Pancreas (tissue), 10 donors: ENCODE measurements around the gene AARS2. TPM values are rescaled to one million over a fixed set of nuclear protein-coding genes. Genes with fewer than 3 reads are reported as not detected.

Experiments
- ATAC-seq, 4 donors: fragments of 200-7000 bp; cut with Tn5 transposase; one replicate each; pipeline versions ENCODE4 v1.8.0 to v1.9.1; 2020; ENCODE audit warnings: mild to moderate bottlenecking in 4 of 4, moderate library complexity in 4 of 4
- DNase-seq, 6 donors: peaks; one replicate each; pipeline ENCODE4 v3.0.0-alpha.2; 2020
- FAIRE-seq: peaks from 2 replicates; lab custom pipeline; 2012; peaks lifted over from hg19 to GRCh38; lab: Jason Lieb, UNC
- H3K27ac ChIP-seq, 4 donors: fragments of 200-600 bp; sonication (generic); 1 replicate in 3 of 4; 2 replicates in 1 of 4; pipeline versions ENCODE4 v1.5.0 to v1.8.0; 2020
- H3K27me3 ChIP-seq, 4 donors: fragments of 200-600 bp; one replicate each; pipeline ENCODE4 v1.8.0; 2021
- H3K36me3 ChIP-seq, 3 donors: fragments of 200-600 bp; sonication (generic) in 1 of 3; one replicate each; pipeline versions ENCODE4 v1.5.0 to v1.8.0; 2020 to 2021
- H3K4me1 ChIP-seq, 3 donors: fragments of 200-600 bp; one replicate each; pipeline ENCODE4 v1.8.0; 2021
- H3K4me3 ChIP-seq, 4 donors: fragments of 200-600 bp; sonication (generic) in 2 of 4; one replicate each; pipeline versions ENCODE4 v1.5.0 to v1.8.0; 2020 to 2021
- H3K9me3 ChIP-seq, 4 donors: fragments of 200-600 bp; one replicate each; pipeline ENCODE4 v1.8.0; 2021
- WGBS, 2 donors: extraction: QIAGEN DNeasy Blood & Tissue Kit; methylation state at CpG; one replicate each; pipeline ENCODE4 v1.1.7; 2013; 5-methylcytosine and 5-hydroxymethylcytosine counted together
- intact Hi-C, 3 donors: fragments of 100-400 bp; cut with DNase I; formaldehyde crosslinking; loops; one replicate each; pipeline versions ENCODE4 v1.11.1 to v1.14.2; 2022
- polyA plus RNA-seq, 2 donors: library from polyadenylated mRNA; stranded (reverse); fragments of 200-250 nt; gene quantifications; one replicate each; pipeline ENCODE4 v1.2.3, GENCODE V29; 2013
- total RNA-seq, 6 donors: library from RNA; stranded (reverse); fragmentation: NEBNext Ultra II Directional in 4 of 6; extraction: Animal tissue kit (Norgen Biotek cat#: 25700) in 4 of 6; gene quantifications; one replicate each; pipeline versions ENCODE4 v1.2.1 to v1.2.4, GENCODE V29; 2021 to 2023
- TF ChIP-seq, protein P1 (sequence below), 4 donors: fragments of 200-600 bp; sonication (generic) in 3 of 4; IDR thresholded peaks; one replicate each; pipeline versions ENCODE4 v1.5.0 to v1.8.0; 2021; ENCODE audit warnings: antibody characterized with exemption in 4 of 4
- donor health status: healthy with polysubstance abuse.
- donor health status: DM: no; HTN: no; CAD: no; lungs with moderate emphysema.
- donor health status: DM: no; HTN: no; CAD: no.
- donor health status: control.
- donor health status: control.
- donor health status: Bipolar disorder and iron deficiency.
- donor health status: DM: yes; HTN: yes; CAD: no.
- donor health status: DM: no; HTN: no; CAD: no.
- donor health status: DM: no; HTN: no; CAD: no.
- donor health status: DM: yes; HTN: yes; CAD: no.

The AARS2 gene
- total and polyA plus RNA-seq, 8 donors, result 3.6 to 8.7 (median 5.0) TPM

DNA sequence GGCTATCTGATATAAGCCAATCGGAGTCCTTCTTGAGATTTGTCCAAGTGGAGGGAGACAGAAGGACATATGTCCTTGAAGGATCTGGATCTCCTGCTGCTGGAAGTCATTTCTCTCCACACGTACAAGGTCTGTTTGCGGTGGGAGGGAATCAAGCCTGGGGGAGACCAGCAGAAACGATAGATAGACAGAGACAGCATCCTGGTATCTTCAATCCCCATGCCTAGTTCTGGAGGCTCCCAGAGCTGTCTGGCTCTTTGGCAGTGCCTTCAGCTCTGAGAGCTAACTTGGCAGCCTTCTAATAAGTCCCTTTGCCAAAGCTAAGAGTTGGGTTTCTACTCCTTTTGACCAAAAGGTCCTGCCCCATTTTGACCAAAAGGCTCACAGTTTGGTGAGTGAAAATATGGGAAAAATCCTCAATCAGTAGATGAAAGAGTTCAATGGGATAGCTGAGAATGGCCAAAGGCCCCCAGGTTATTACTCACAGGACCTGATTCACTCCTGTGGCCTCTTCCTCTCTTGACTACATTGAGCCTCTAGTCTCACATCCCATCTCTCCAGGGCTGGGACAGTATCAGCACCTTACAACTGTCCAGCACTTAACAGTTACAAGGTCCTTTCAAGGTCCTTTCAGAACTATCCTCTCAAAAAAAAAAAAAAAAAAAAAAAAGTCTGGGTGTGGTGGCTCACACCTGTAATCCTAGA, 20.3 kb downstream of the AARS2 start:
- DNase-seq, result peak in 1 of 6 donors; percentile 9
- Histone ChIP-seq H3K27ac (no peak overlapping the region), H3K9me3 (no peaks in the 10 kb centered on the region), H3K4me3 (no peak overlapping the region), H3K36me3 (no peaks in the 10 kb centered on the region), H3K27me3 (peaks cover 0 to 7% (median 0%) of the 10 kb centered on the region in 4 donors), H3K4me1 (peaks cover 0 to 8% (median 4%) of the 10 kb centered on the region in 3 donors)
- TF ChIP-seq, protein P1, sequence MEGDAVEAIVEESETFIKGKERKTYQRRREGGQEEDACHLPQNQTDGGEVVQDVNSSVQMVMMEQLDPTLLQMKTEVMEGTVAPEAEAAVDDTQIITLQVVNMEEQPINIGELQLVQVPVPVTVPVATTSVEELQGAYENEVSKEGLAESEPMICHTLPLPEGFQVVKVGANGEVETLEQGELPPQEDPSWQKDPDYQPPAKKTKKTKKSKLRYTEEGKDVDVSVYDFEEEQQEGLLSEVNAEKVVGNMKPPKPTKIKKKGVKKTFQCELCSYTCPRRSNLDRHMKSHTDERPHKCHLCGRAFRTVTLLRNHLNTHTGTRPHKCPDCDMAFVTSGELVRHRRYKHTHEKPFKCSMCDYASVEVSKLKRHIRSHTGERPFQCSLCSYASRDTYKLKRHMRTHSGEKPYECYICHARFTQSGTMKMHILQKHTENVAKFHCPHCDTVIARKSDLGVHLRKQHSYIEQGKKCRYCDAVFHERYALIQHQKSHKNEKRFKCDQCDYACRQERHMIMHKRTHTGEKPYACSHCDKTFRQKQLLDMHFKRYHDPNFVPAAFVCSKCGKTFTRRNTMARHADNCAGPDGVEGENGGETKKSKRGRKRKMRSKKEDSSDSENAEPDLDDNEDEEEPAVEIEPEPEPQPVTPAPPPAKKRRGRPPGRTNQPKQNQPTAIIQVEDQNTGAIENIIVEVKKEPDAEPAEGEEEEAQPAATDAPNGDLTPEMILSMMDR (IDR thresholded peaks at IDR 0.05), result no peak
- no peak for FAIRE-seq
- intact Hi-C loops, result no loop called here
- no peak for ATAC-seq
- WGBS, 2 donors, result 55 to 66% methylated on average over 4 of the region's 4 CpGs

DNA sequence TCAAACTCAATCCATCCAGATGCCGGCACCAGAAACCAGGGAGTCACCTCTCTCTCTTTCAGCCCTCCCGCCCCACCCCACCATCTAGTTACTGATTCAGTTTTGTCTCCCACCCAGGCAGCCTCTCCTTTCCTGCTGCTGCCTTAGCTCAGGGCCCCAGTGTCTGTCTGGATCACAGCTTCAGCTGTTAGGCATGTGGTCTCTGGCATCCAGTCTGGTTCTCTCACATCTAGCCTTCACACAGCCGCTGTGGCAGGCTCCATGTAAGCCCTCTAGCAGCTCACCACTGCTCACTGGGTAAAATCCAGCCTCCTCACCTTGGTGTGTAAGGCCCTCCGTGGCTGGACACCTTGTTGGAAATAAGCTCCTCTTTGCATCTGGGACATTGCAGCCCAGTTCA, 21.3 kb downstream of the AARS2 start:
- Histone ChIP-seq H3K9me3 (no peaks in the 10 kb centered on the region), H3K4me3 (no peak overlapping the region), H3K27me3 (peaks cover 0 to 7% (median 0%) of the 10 kb centered on the region in 4 donors), H3K36me3 (no peaks in the 10 kb centered on the region), H3K4me1 (no peaks in the 10 kb centered on the region), H3K27ac (no peak overlapping the region)
- intact Hi-C loops, result no loop called here
- TF ChIP-seq, protein P1 (IDR thresholded peaks at IDR 0.05), result no peak
- WGBS, 2 donors, result 56% methylated on average over 4 of the region's 4 CpGs
- peak in 1 of 6 donors; percentile 15 for DNase-seq
- ATAC-seq, result no peak
- FAIRE-seq, result no peak

DNA sequence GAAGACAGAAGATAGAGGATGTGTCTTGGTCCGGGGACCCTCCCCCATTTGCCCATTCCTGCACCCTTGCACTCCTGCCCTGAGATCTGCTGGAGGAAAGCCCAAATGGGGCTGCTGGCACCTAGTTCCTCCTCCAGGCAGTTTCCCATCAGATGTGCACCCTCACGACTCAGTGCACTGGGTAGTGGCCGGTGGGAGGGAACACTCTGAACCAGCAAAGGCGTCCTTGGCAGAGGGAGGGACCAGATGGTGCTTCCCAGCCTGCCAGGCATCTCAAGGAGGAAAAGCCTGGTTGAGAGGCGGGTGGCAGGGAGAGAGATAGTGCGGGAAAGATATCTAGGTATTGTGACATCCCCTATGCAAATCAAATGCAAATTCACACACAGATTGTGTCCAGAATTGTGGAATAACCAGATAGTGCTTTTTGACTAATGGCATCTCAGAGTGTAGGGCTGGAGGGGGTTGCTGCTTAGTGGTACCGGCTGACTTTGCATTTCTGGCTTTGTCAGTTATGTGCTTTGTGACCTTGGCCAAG, 23.4 kb downstream of the AARS2 start:
- FAIRE-seq (no peak), DNase-seq (peak in 5 of 6 donors; percentile 28 to 64 (median 49)), ATAC-seq (peak; percentile 54 to 91 (median 82))
- Histone ChIP-seq H3K4me1 (no peaks in the 10 kb centered on the region), H3K9me3 (no peaks in the 10 kb centered on the region), H3K4me3 (no peak overlapping the region), H3K27me3 (peaks cover 0 to under 1% (median 0%) of the 10 kb centered on the region in 4 donors), H3K27ac (no peak overlapping the region), H3K36me3 (no peaks in the 10 kb centered on the region)
- WGBS, 2 donors, result 14% methylated on average over 7 of the region's 7 CpGs
- intact Hi-C loops, result no loop called here
- TF ChIP-seq, protein P1 (IDR thresholded peaks at IDR 0.05), result no peak

DNA sequence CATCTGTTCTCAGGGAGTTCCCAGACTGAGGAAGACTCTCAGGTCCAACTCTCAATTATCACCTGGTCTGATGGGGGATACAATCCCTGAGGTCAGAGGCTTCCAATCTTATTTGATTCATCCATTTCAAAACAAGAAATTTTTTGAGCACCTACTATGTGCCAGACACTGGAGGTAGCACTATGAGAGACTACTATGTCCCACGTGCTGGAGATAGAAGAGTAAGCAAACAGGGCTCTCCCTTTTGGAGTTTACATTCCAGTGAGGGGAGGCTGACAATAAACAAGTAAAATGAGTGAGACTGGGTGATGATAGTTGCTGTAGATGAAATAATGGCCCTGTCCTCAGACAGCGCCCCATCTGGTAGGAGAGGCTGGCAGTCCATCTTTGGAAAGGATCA, 26.4 kb downstream of the AARS2 start:
- TF ChIP-seq, protein P1 (IDR thresholded peaks at IDR 0.05), result no peak
- no peaks in the 10 kb centered on the region for H3K27me3 ChIP-seq
- H3K4me1 ChIP-seq, result no peaks in the 10 kb centered on the region
- no peak overlapping the region for H3K4me3 ChIP-seq
- 38 to 42% methylated on average over 2 of the region's 2 CpGs for WGBS, 2 donors
- peak in 1 of 6 donors; percentile 8 for DNase-seq
- no peak overlapping the region for H3K27ac ChIP-seq
- FAIRE-seq, result no peak
- intact Hi-C loops, result no loop called here
- no peaks in the 10 kb centered on the region for H3K9me3 ChIP-seq
- H3K36me3 ChIP-seq, result no peaks in the 10 kb centered on the region
- ATAC-seq, result no peak

DNA sequence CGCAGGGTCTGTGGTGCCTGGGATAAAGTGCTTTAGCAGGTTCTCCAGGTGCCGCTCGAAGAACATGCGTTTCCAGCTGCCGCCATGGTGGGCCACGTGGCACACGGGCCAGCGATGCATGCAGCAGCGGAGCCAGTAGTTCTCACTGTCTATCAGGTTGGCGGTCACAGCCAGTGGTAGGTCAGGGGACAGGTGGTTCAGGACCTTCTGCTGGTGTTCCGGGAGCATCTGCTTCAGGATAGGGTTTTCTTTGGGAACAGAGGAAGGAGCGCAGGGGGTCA, 26.9 kb downstream of the AARS2 start:
- Histone ChIP-seq H3K36me3 (no peaks in the 10 kb centered on the region), H3K9me3 (no peaks in the 10 kb centered on the region), H3K27me3 (no peaks in the 10 kb centered on the region), H3K4me1 (no peaks in the 10 kb centered on the region), H3K27ac (no peak overlapping the region), H3K4me3 (no peak overlapping the region)
- no peak for FAIRE-seq
- intact Hi-C loops, result no loop called here
- 80% methylated on average over 12 of the region's 12 CpGs for WGBS, 2 donors
- TF ChIP-seq, protein P1 (IDR thresholded peaks at IDR 0.05), result no peak
- ATAC-seq, result no peak
- DNase-seq, result no peak
